ENCODE results near the gene CCNB1IP1.
"Not testable (repeated sequence)": the region's sequence is repeated elsewhere in the genome, so short reads cannot be mapped to it uniquely, and the experiment has no call there.

Gene CCNB1IP1

GRCh38 chr14:20333494-20333841, 389 bp upstream of the CCNB1IP1 start:
- DNase-seq (ENCODE audit: low read depth in 3 of 3, low spot score in 1 of 3): no peak

- DNase-seq (ENCODE audit: low read depth in 3 of 3, low spot score in 1 of 3): no peak
These were observed 670 bp downstream of the CCNB1IP1 start for GRCh38 chr14:20332431-20332787.

- no peak for DNase-seq (ENCODE audit: low read depth in 3 of 3, low spot score in 1 of 3)
These were observed 1.9 kb downstream of the CCNB1IP1 start for GRCh38 chr14:20331053-20331613.

GRCh38 chr14:20329355-20329754, 3.7 kb downstream of the CCNB1IP1 start:
- DNase-seq (ENCODE audit: low read depth in 3 of 3, low spot score in 1 of 3): no peak

GRCh38 chr14:20328705-20329104, 4.4 kb downstream of the CCNB1IP1 start:
- no peak for DNase-seq (ENCODE audit: low read depth in 3 of 3, low spot score in 1 of 3)

- no peak for DNase-seq (ENCODE audit: low read depth in 3 of 3, low spot score in 1 of 3)
These were observed 5.8 kb downstream of the CCNB1IP1 start for GRCh38 chr14:20327005-20327869.

- no peak for DNase-seq (ENCODE audit: low read depth in 3 of 3, low spot score in 1 of 3)
These were observed 15.4 kb downstream of the CCNB1IP1 start for GRCh38 chr14:20317720-20318119.

GRCh38 chr14:20314026-20314425, 19.1 kb downstream of the CCNB1IP1 start:
- no peak for DNase-seq (ENCODE audit: low read depth in 3 of 3, low spot score in 1 of 3)

- no peak for DNase-seq (ENCODE audit: low read depth in 3 of 3, low spot score in 1 of 3)
These were observed 27.0 kb downstream of the CCNB1IP1 start for GRCh38 chr14:20306079-20306423.

- peak; percentile 76 to 92 (median 83) for DNase-seq (ENCODE audit: low read depth in 3 of 3, low spot score in 1 of 3)
These were observed 27.6 kb downstream of the CCNB1IP1 start, which contains the start of gene TTC5 for GRCh38 chr14:20305265-20306078. Gene TTC5, minus strand, starts transcription at chr14:20305951. Its CDS starts 14 bp downstream, at chr14:20305937.

- DNase-seq (ENCODE audit: low read depth in 3 of 3, low spot score in 1 of 3): no peak
These were observed 30.9 kb downstream of the CCNB1IP1 start for GRCh38 chr14:20302042-20302755.

- DNase-seq (ENCODE audit: low read depth in 3 of 3, low spot score in 1 of 3): no peak
These were observed 38.0 kb downstream of the CCNB1IP1 start for GRCh38 chr14:20295067-20295466.

GRCh38 chr14:20294636-20295035, 38.4 kb downstream of the CCNB1IP1 start:
- DNase-seq (ENCODE audit: low read depth in 3 of 3, low spot score in 1 of 3): no peak

- not testable (repeated sequence) for DNase-seq (ENCODE audit: low read depth in 3 of 3, low spot score in 1 of 3)
These were observed 51.1 kb downstream of the CCNB1IP1 start for GRCh38 chr14:20281998-20282397.

- not testable (repeated sequence) for DNase-seq (ENCODE audit: low read depth in 3 of 3, low spot score in 1 of 3)
These were observed 52.8 kb downstream of the CCNB1IP1 start for GRCh38 chr14:20280265-20280664.

GRCh38 chr14:20278414-20278813, 54.7 kb downstream of the CCNB1IP1 start:
- no peak for DNase-seq (ENCODE audit: low read depth in 3 of 3, low spot score in 1 of 3)

- DNase-seq (ENCODE audit: low read depth in 3 of 3, low spot score in 1 of 3): no peak
These were observed 55.7 kb downstream of the CCNB1IP1 start for GRCh38 chr14:20277409-20277808.

- no peak for DNase-seq (ENCODE audit: low read depth in 3 of 3, low spot score in 1 of 3)
These were observed 59.0 kb downstream of the CCNB1IP1 start for GRCh38 chr14:20274062-20274461.

- not testable (repeated sequence) for DNase-seq (ENCODE audit: low read depth in 3 of 3, low spot score in 1 of 3)
These were observed 68.7 kb downstream of the CCNB1IP1 start for GRCh38 chr14:20264361-20264760.

- DNase-seq (ENCODE audit: low read depth in 3 of 3, low spot score in 1 of 3): no peak
These were observed 70.4 kb downstream of the CCNB1IP1 start for GRCh38 chr14:20262642-20263128.
